CD14-positive monocyte (primary cell): ENCODE measurements around the gene TLK1. TPM values are rescaled to one million over a fixed set of nuclear protein-coding genes. Genes with fewer than 3 reads are reported as not detected.

Experiments
- DNase-seq, 3 donors: peaks; one replicate each; pipeline ENCODE4 v3.0.0-alpha.2; 2011 to 2022
- H2AFZ ChIP-seq: 2 replicates; pipeline ENCODE4 v1.6.0; 2012; ENCODE audit warnings: mild to moderate bottlenecking, low read depth, low read length, inconsistent platforms; ENCODE audit not compliant: insufficient read depth, poor library complexity, severe bottlenecking
- H3K27ac ChIP-seq, 2 donors: 1 replicate in 1 of 2; 2 replicates in 1 of 2; pipeline ENCODE4 v1.5.1; 2012 to 2013; ENCODE audit warnings: low read length in 2 of 2, control low read depth in 1 of 2, inconsistent platforms in 1 of 2, low read depth in 1 of 2, mild to moderate bottlenecking in 1 of 2
- H3K27me3 ChIP-seq, 2 donors: one replicate each; pipeline versions ENCODE4 v1.6.0 to v1.6.1; 2011 to 2013; ENCODE audit warnings: low read length in 2 of 2; ENCODE audit not compliant: control insufficient read depth in 2 of 2, insufficient read depth in 2 of 2
- H3K36me3 ChIP-seq, 2 donors: replicated peaks in 1 of 2; 1 replicate in 1 of 2; 2 replicates in 1 of 2; pipeline versions ENCODE4 v1.5.1 to v1.6.1; 2012 to 2013; ENCODE audit warnings: low read length in 2 of 2, control low read depth in 1 of 2, inconsistent platforms in 1 of 2, mild to moderate bottlenecking in 1 of 2; ENCODE audit not compliant: insufficient read depth in 2 of 2, control insufficient read depth in 1 of 2
- H3K4me1 ChIP-seq, 2 donors: 1 replicate in 1 of 2; 2 replicates in 1 of 2; pipeline versions ENCODE4 v1.5.1 to v1.6.1; 2012 to 2013; ENCODE audit warnings: low read length in 2 of 2, control low read depth in 1 of 2, inconsistent platforms in 1 of 2, mild to moderate bottlenecking in 1 of 2, moderate library complexity in 1 of 2; ENCODE audit not compliant: insufficient read depth in 2 of 2, control insufficient read depth in 1 of 2
- H3K4me2 ChIP-seq: replicated peaks from 2 replicates; pipeline ENCODE3; 2012; ENCODE audit warnings: low read length, moderate library complexity, mild to moderate bottlenecking; ENCODE audit not compliant: poor library complexity, severe bottlenecking; ENCODE audit errors: extremely low read depth
- H3K4me3 ChIP-seq, 3 experiments: fragments of 200-600 bp in 1 of 3; sonication (generic) in 1 of 3; replicated peaks in 1 of 3; 1 replicate in 2 of 3; 2 replicates in 1 of 3; pipeline ENCODE4 v1.5.1; 2011 to 2013; ENCODE audit warnings: low read length in 3 of 3, mild to moderate bottlenecking in 3 of 3, control low read depth in 2 of 3, low read depth in 2 of 3, inconsistent platforms in 1 of 3, moderate library complexity in 1 of 3
- H3K79me2 ChIP-seq: 2 replicates; pipeline ENCODE4 v1.6.0; 2012; ENCODE audit warnings: mild to moderate bottlenecking, control low read depth, inconsistent platforms, low read length, moderate library complexity; ENCODE audit not compliant: insufficient read depth
- H3K9ac ChIP-seq: 2 replicates; pipeline ENCODE4 v1.6.0; 2017; ENCODE audit warnings: low read length, mild to moderate bottlenecking; ENCODE audit not compliant: insufficient read depth, poor library complexity, severe bottlenecking
- H3K9me3 ChIP-seq, 2 donors: replicated peaks in 1 of 2; 1 replicate in 1 of 2; 2 replicates in 1 of 2; pipeline versions ENCODE4 v1.5.1 to v1.6.1; 2012 to 2013; ENCODE audit warnings: low read length in 2 of 2, control low read depth in 1 of 2; ENCODE audit not compliant: control insufficient read depth in 1 of 2, insufficient read depth in 1 of 2
- H4K20me1 ChIP-seq: 2 replicates; pipeline ENCODE4 v1.6.0; 2012; ENCODE audit warnings: mild to moderate bottlenecking, low read length, control low read depth, moderate library complexity; ENCODE audit not compliant: insufficient read depth
- H3K27ac Mint-ChIP-seq, 7 donors: one replicate each; pipeline ENCODE4 v1.8.0; 2020; ENCODE audit warnings: mild to moderate bottlenecking in 7 of 7, mixed read lengths in 7 of 7, moderate library complexity in 6 of 7, inconsistent platforms in 2 of 7
- H3K27me3 Mint-ChIP-seq, 3 donors: one replicate each; pipeline ENCODE4 v1.8.0; 2021 to 2022; ENCODE audit warnings: low read depth in 3 of 3, mild to moderate bottlenecking in 3 of 3, mixed read lengths in 3 of 3, moderate library complexity in 3 of 3, inconsistent platforms in 1 of 3
- H3K36me3 Mint-ChIP-seq, 2 donors: one replicate each; pipeline ENCODE4 v1.8.0; 2020; ENCODE audit warnings: mixed read lengths in 2 of 2, inconsistent platforms in 1 of 2, mild to moderate bottlenecking in 1 of 2
- H3K4me1 Mint-ChIP-seq: one replicate; pipeline ENCODE4 v1.8.0; 2020; ENCODE audit warnings: mild to moderate bottlenecking, mixed read lengths
- H3K4me3 Mint-ChIP-seq, 2 donors: one replicate each; pipeline ENCODE4 v1.8.0; 2020; ENCODE audit warnings: mild to moderate bottlenecking in 2 of 2, mixed read lengths in 2 of 2, moderate library complexity in 1 of 2
- H3K9me3 Mint-ChIP-seq, 7 donors: one replicate each; pipeline ENCODE4 v1.8.0; 2020 to 2022; ENCODE audit warnings: mixed read lengths in 7 of 7, mild to moderate bottlenecking in 6 of 7, moderate library complexity in 6 of 7, inconsistent platforms in 2 of 7
- CTCF ChIP-seq: fragments of 200-600 bp; IDR thresholded peaks from one replicate; pipeline ENCODE4 v1.8.0; 2022; ENCODE audit warnings: antibody characterized with exemption, mild to moderate bottlenecking
- WGBS: methylation state at CpG from one replicate; pipeline ENCODE4 v1.1.5; 2013; ENCODE audit warnings: missing lambda C conversion rate; ENCODE audit not compliant: insufficient coverage; 5-methylcytosine and 5-hydroxymethylcytosine counted together
- intact Hi-C, 2 donors: fragments of 100-400 bp; cut with micrococcal nuclease; formaldehyde crosslinking; loops; one replicate each; pipeline versions ENCODE4 v1.15.0 to v1.15.1; 2023
- polyA plus RNA-seq, 3 donors: library from polyadenylated mRNA; depleted of rRNA in 1 of 3; unstranded in 2 of 3; stranded (reverse) in 1 of 3; fragments of 300-500 nt in 2 of 3; fragments of >200 nt in 1 of 3; fragmentation: Illumina TruSeq in 2 of 3; gene quantifications; 1 replicate in 2 of 3; 2 replicates in 1 of 3; pipeline ENCODE4 v1.2.3, GENCODE V29; 2012 to 2021

TLK1 gene
- polyA plus RNA-seq, 3 donors, result 6.3 to 20.0 (median 8.6) TPM

GRCh38 chr2:171084128-171084527 lies 76.6 kb downstream of the TLK1 start:
- Histone ChIP-seq H4K20me1 (peaks cover 57% of the 10 kb centered on the region), H3K4me2 (no peak overlapping the region), H2AFZ (no peak overlapping the region), H3K79me2 (peaks cover 48% of the 10 kb centered on the region), H3K27ac (no peak overlapping the region), H3K9me3 (no peaks in the 10 kb centered on the region), H3K4me3 (no peak overlapping the region), H3K27me3 (no peaks in the 10 kb centered on the region), H3K36me3 (peaks cover 24 to 29% of the 10 kb centered on the region in 2 donors), H3K4me1 (no peaks in the 10 kb centered on the region), H3K9ac (no peak overlapping the region)
- WGBS, result 100% methylated on average over 1 of the region's 5 CpGs
- Mint-ChIP-seq H3K27me3 (peaks cover 0 to 2% (median 1%) of the 10 kb centered on the region in 3 donors), H3K36me3 (peaks cover 15 to 28% of the 10 kb centered on the region in 2 donors), H3K27ac (no peak overlapping the region), H3K4me3 (no peak overlapping the region), H3K4me1 (peaks cover 8% of the 10 kb centered on the region), H3K9me3 (no peaks in the 10 kb centered on the region)
- intact Hi-C loops, result no loop called here
- no peak for TF ChIP-seq CTCF
- DNase-seq, result no peak

- no peak for DNase-seq
- Histone ChIP-seq H3K9me3 (no peaks in the 10 kb centered on the region), H3K4me2 (no peak overlapping the region), H3K27me3 (no peaks in the 10 kb centered on the region), H3K79me2 (peaks cover 48% of the 10 kb centered on the region), H2AFZ (no peak overlapping the region), H3K36me3 (peaks cover 25 to 36% of the 10 kb centered on the region in 2 donors), H4K20me1 (peaks cover 58% of the 10 kb centered on the region), H3K4me1 (no peaks in the 10 kb centered on the region), H3K9ac (no peak overlapping the region), H3K4me3 (no peak overlapping the region), H3K27ac (no peak overlapping the region)
- peaks cover 8% of the 10 kb centered on the region for H3K4me1 Mint-ChIP-seq
- no CpG with 5 or more reads among the region's 2 CpGs for WGBS
- no peak overlapping the region for H3K4me3 Mint-ChIP-seq
- no peak overlapping the region for H3K27ac Mint-ChIP-seq
- peaks cover 21 to 35% of the 10 kb centered on the region in 2 donors for H3K36me3 Mint-ChIP-seq
- peaks cover 0 to 2% (median 1%) of the 10 kb centered on the region in 3 donors for H3K27me3 Mint-ChIP-seq
- TF ChIP-seq CTCF, result no peak
- intact Hi-C loops, result no loop called here
- no peaks in the 10 kb centered on the region for H3K9me3 Mint-ChIP-seq
Observed at GRCh38 chr2:171083451-171083850, 77.2 kb downstream of the TLK1 start.
